Body of pancreas (tissue), 4 donors: ENCODE measurements around the gene ARID3A. TPM values are rescaled to one million over a fixed set of nuclear protein-coding genes. Genes with fewer than 3 reads are reported as not detected.

ENCODE experiments used
- ATAC-seq: fragments of 150-250 bp; one replicate; pipeline ENCODE4 v1.9.1; 2016
- DNase-seq, 4 donors: peaks; one replicate each; pipeline ENCODE4 v3.0.0-alpha.2; 2019
- H3K27ac ChIP-seq, 4 donors: fragments of 200-600 bp; sonication (generic); 1 replicate in 3 of 4; 2 replicates in 1 of 4; pipeline versions ENCODE4 v1.5.1 to v1.6.1; 2016 to 2019; ENCODE audit warnings: mild to moderate bottlenecking in 1 of 4, mixed read lengths in 1 of 4, moderate library complexity in 1 of 4
- H3K27me3 ChIP-seq, 2 donors: fragments of 200-600 bp; sonication (generic); one replicate each; pipeline ENCODE4 v1.6.0; 2016; ENCODE audit warnings: mild to moderate bottlenecking in 1 of 2
- H3K36me3 ChIP-seq, 2 donors: fragments of 200-600 bp; sonication (generic); replicated peaks in 1 of 2; 2 replicates each; pipeline ENCODE4 v1.5.1; 2016; ENCODE audit warnings: low read depth in 2 of 2; ENCODE audit not compliant: insufficient read depth in 1 of 2
- H3K4me1 ChIP-seq: fragments of 200-600 bp; sonication (generic); one replicate; pipeline ENCODE4 v1.6.0; 2016
- H3K4me3 ChIP-seq, 2 donors: fragments of 200-600 bp; sonication (generic); 1 replicate in 1 of 2; 2 replicates in 1 of 2; pipeline ENCODE4 v1.5.1; 2016 to 2019
- H3K9me3 ChIP-seq, 3 donors: fragments of 200-600 bp; sonication (generic); 1 replicate in 2 of 3; 2 replicates in 1 of 3; pipeline ENCODE4 v1.5.1; 2016
- CTCF ChIP-seq, 7 experiments: fragments of 450-650 bp in 4 of 7; fragments of 200-600 bp in 3 of 7; sonication (generic) in 3 of 7; IDR thresholded peaks; one replicate each; pipeline ENCODE4 v1.5.1; 2016 to 2019; ENCODE audit warnings: antibody characterized with exemption in 7 of 7
- POLR2A ChIP-seq, 3 donors: fragments of 450-650 bp; IDR thresholded peaks; one replicate each; pipeline ENCODE4 v1.6.1; 2016; ENCODE audit warnings: antibody characterized with exemption in 3 of 3, mild to moderate bottlenecking in 2 of 3
- WGBS, 2 donors: methylation state at CpG; one replicate each; pipeline ENCODE4 v1.1.5; 2017; 5-methylcytosine and 5-hydroxymethylcytosine counted together
- intact Hi-C: fragments of 100-400 bp; cut with DNase I; formaldehyde crosslinking; loops from one replicate; pipeline ENCODE4 v1.15.1; 2023
- total RNA-seq, 2 donors: library from RNA; depleted of rRNA; stranded (reverse); fragments of >200 nt; gene quantifications; one replicate each; pipeline ENCODE4 v1.1.0, GENCODE V29; 2016

ARID3A gene
- total RNA-seq, 2 donors from 2014 or later: 3.1 to 5.9 TPM

GRCh38 chr19:977058-977464 lies 51.2 kb downstream of the ARID3A start:
- no peak for ATAC-seq

GRCh38 chr19:979318-979741 lies 53.5 kb downstream of the ARID3A start:
- Histone ChIP-seq H3K36me3 (no peaks in the 10 kb centered on the region), H3K9me3 (no peaks in the 10 kb centered on the region), H3K27me3 (no peaks in the 10 kb centered on the region), H3K27ac (no peak overlapping the region), H3K4me3 (no peak overlapping the region), H3K4me1 (peaks cover 26% of the 10 kb centered on the region)
- no peak for ATAC-seq
- no peak for DNase-seq
- no peak for TF ChIP-seq CTCF (IDR thresholded peaks at IDR 0.05)
- no peak for TF ChIP-seq POLR2A (IDR thresholded peaks at IDR 0.05)
- WGBS, 2 donors: 63 to 71% methylated on average over 1 to 18 of the region's 19 CpGs
- intact Hi-C loops: no loop called here

More at GRCh38 chr19:977058-977464, 51.2 kb downstream of the ARID3A start:
- Histone ChIP-seq H3K4me3 (no peak overlapping the region), H3K27ac (no peak overlapping the region), H3K36me3 (no peaks in the 10 kb centered on the region), H3K27me3 (no peaks in the 10 kb centered on the region), H3K9me3 (no peaks in the 10 kb centered on the region), H3K4me1 (peaks cover 11% of the 10 kb centered on the region)
- 49 to 84% methylated on average over 11 to 23 of the region's 24 CpGs for whole genome bisulfite sequencing, 2 donors
- no peak for TF ChIP-seq POLR2A (IDR thresholded peaks at IDR 0.05)
- TF ChIP-seq CTCF (IDR thresholded peaks at IDR 0.05): no peak
- intact Hi-C loops: loop anchor here (2.0 kb wide), 1 partner anchor 54 kb away; no protein-coding TSS in a partner anchor
- peak in 1 of 4 donors; percentile 12 for DNase-seq

DNA sequence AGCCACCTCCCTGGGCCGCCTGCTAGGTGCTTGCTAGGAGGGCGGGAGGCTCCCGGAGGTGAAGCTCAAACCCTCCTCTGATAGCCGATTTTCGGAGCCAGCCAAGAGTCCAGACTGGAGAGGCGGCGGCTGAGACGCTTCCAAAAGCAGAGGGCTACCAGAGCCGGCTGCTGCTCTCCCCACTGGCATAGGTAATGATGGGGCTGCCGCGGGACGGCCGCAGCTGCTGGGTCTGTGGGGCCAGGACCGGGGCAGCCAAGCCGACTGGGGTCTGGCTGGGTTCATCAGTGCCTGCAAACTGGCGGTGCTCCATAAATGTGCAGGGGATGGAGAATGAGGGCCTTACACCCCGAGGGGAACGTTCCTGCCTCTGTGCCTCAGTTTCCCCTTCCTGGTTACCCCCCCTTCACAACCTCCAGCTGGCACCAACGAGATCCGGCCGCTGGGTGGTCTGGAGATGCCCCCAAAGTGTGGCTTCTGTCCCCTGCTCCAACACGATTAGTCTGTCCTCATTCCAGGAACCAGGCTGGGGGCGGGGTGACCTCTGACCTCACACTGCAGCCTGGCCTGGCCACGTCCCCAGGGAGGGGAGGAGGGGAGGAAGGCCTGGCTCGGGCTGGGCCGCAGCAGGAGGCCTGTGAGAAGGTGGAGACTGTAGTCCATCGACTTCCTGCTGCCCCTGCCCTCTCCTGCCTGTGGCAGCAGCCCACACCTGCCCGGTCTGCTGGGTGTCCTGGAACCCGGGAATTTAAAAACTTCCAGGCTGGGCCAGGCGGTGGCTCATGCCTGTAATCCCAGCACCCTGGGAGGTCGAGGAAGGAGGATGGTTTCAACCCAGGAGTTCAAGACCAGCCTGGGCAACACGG lies 54.5 kb downstream of the ARID3A start:
- H3K4me1 ChIP-seq: peaks cover 35% of the 10 kb centered on the region
- intact Hi-C loops: loop anchor here (10.0 kb wide), 1 partner anchor 216 kb away; no protein-coding TSS in a partner anchor
- no peaks in the 10 kb centered on the region for H3K9me3 ChIP-seq
- 38 to 43% methylated on average over 10 to 32 of the region's 32 CpGs for WGBS, 2 donors
- ATAC-seq (no peak), DNase-seq (peak in 2 of 4 donors; percentile 37 to 46)
- peak overlapping the region in 2 of 4 donors; percentile 0 to 38 for H3K27ac ChIP-seq
- H3K4me3 ChIP-seq: no peak overlapping the region
- TF ChIP-seq CTCF (IDR thresholded peaks at IDR 0.05) (no peak), POLR2A (IDR thresholded peaks at IDR 0.05) (no peak)
- no peaks in the 10 kb centered on the region for H3K36me3 ChIP-seq
- no peaks in the 10 kb centered on the region for H3K27me3 ChIP-seq

DNA sequence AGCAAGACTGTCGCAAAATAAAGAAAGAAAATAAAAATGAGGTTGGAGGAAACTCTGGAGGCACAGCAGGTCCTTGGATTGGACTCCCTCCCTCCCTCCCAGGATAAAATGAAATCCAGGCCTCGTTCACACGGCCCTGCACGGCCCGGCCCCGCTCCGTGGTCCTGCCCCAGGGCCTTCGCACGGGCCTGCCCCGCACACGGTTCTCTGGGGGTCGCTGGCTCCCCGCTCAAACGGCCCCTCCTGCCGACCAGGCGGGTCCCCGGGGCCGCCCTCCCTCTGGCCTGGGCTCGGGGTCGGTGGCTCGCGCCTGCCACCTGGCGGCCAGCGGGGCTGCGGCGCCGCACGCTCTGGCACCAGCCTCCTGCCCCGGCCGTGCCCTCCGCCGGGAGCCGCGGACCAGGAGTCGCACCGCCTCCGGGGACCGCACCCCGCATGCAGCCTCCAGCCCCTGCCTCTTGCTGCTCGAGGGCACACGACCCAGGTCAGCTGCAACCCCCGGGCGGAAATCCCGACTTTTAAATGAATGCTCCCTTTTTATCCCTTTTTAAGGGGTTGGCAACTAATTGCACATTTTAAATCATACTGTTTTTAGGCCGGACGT lies 56.8 kb downstream of the ARID3A start:
- 1% methylated on average over 20 to 41 of the region's 46 CpGs for WGBS, 2 donors
- TF ChIP-seq CTCF (IDR thresholded peaks at IDR 0.05): peak; percentile 42 to 98 (median 96)
- no peak for TF ChIP-seq POLR2A (IDR thresholded peaks at IDR 0.05)
- intact Hi-C loops: loop anchor here (10.0 kb wide), 1 partner anchor 218 kb away; no protein-coding TSS in a partner anchor
- Histone ChIP-seq H3K4me3 (no peak overlapping the region), H3K27ac (peak overlapping the region in 2 of 4 donors; percentile 5 to 22), H3K36me3 (no peaks in the 10 kb centered on the region), H3K4me1 (peaks cover 42% of the 10 kb centered on the region), H3K27me3 (no peaks in the 10 kb centered on the region), H3K9me3 (no peaks in the 10 kb centered on the region)
- ATAC-seq (peak; percentile 73), DNase-seq (peak; percentile 65 to 81 (median 74))
